HepG2 (cell line): Measurements from ENCODE around the gene OR1F1. TPM values are rescaled to one million over a fixed set of nuclear protein-coding genes. Genes with fewer than 3 reads are reported as not detected.
A peak's percentile ranks its signal among the peaks of the same experiment; 100 is the strongest.

ENCODE experiments used
- ATAC-seq: fragments of 200-7000 bp; cut with Tn5 transposase; 3 replicates; pipeline ENCODE4 v1.9.1; 2020; ENCODE audit warnings: mild to moderate bottlenecking, moderate library complexity
- BruUV-seq: library from RNA; stranded (reverse); fragments of 400-500 nt; replicated peaks from 2 replicates; lab custom pipeline; 2021; lab: Mats Ljungman, UMichigan
- CTCF ChIA-PET: fragments of 300-600 bp; formaldehyde crosslinking; extraction: SDS; loops from one replicate; lab custom pipeline; 2021; ENCODE audit warnings: low total read pairs, inconsistent platforms, low intra/inter-chr PET ratio; lab: Yijun Ruan, JAX
- POLR2A ChIA-PET: fragments of 350-600 bp; sonication (Branson Sonifier 250); formaldehyde crosslinking; loops from one replicate; lab custom pipeline; 2020; ENCODE audit warnings: antibody characterized with exemption, inconsistent platforms; lab: Yijun Ruan, JAX
- DNase-seq: peaks from one replicate; pipeline ENCODE4 v3.0.0-alpha.2; 2015; ENCODE audit warnings: low spot score
- FAIRE-seq: peaks from 3 replicates; lab custom pipeline; 2011; peaks lifted over from hg19 to GRCh38; lab: Jason Lieb, UNC
- H2AFZ ChIP-seq: one replicate; pipeline ENCODE4 v1.6.1; 2011; ENCODE audit warnings: low read length, inconsistent platforms
- H3K27ac ChIP-seq: fragments of 300-600 bp; 3 replicates; pipeline ENCODE4 v1.8.0; 2011; ENCODE audit warnings: mixed run types, mild to moderate bottlenecking, mixed read lengths, low read length, inconsistent platforms; ENCODE audit not compliant: insufficient read depth; ENCODE audit errors: extremely low read length
- H3K27me3 ChIP-seq, 2 experiments: fragments of 200-600 bp in 1 of 2; 2 replicates in 1 of 2; 3 replicates in 1 of 2; pipeline versions ENCODE4 v1.6.0 to v1.8.0; 2011; ENCODE audit warnings: low read length in 2 of 2, mild to moderate bottlenecking in 2 of 2, moderate library complexity in 2 of 2, inconsistent platforms in 1 of 2; ENCODE audit not compliant: insufficient read depth in 2 of 2, control insufficient read depth in 1 of 2
- H3K36me3 ChIP-seq, 2 experiments: fragments of 200-600 bp in 1 of 2; replicated peaks in 1 of 2; 2 replicates in 1 of 2; 3 replicates in 1 of 2; pipeline versions ENCODE4 v1.5.1 to v1.8.0; 2011; ENCODE audit warnings: low read length in 2 of 2, inconsistent platforms in 1 of 2; ENCODE audit not compliant: insufficient read depth in 2 of 2, control insufficient read depth in 1 of 2
- H3K4me1 ChIP-seq: 2 replicates; pipeline ENCODE4 v1.5.1; 2012; ENCODE audit warnings: low read length, inconsistent platforms; ENCODE audit not compliant: insufficient read depth
- H3K4me2 ChIP-seq: 2 replicates; pipeline ENCODE4 v1.6.0; 2011; ENCODE audit warnings: low read depth, low read length, inconsistent platforms
- H3K4me3 ChIP-seq, 3 experiments: fragments of 200-600 bp in 1 of 3; sonication (generic), shearing (Covaris generic) in 1 of 3; replicated peaks in 1 of 3; 2 replicates each; pipeline ENCODE4 v1.5.1; 2011 to 2016; ENCODE audit warnings: low read length in 3 of 3, inconsistent platforms in 2 of 3, low read depth in 2 of 3, mild to moderate bottlenecking in 2 of 3, control low read depth in 1 of 3, mixed read lengths in 1 of 3; ENCODE audit not compliant: insufficient read depth in 1 of 3
- H3K79me2 ChIP-seq: one replicate; pipeline ENCODE4 v1.6.1; 2011; ENCODE audit warnings: low read length, inconsistent platforms; ENCODE audit not compliant: insufficient read depth
- H3K9ac ChIP-seq: 2 replicates; pipeline ENCODE4 v1.6.0; 2011; ENCODE audit warnings: mild to moderate bottlenecking, low read depth, low read length, inconsistent platforms; ENCODE audit not compliant: insufficient read depth
- H3K9me3 ChIP-seq: 2 replicates; pipeline ENCODE4 v1.5.1; 2012; ENCODE audit warnings: mild to moderate bottlenecking, low read length
- H4K20me1 ChIP-seq: 2 replicates; pipeline ENCODE4 v1.6.0; 2011; ENCODE audit warnings: inconsistent platforms, mild to moderate bottlenecking, low read length, moderate library complexity; ENCODE audit not compliant: insufficient read depth
- ARID4A ChIP-seq: sonication (generic); formaldehyde crosslinking; IDR thresholded peaks from 2 replicates; pipeline ENCODE4 v1.5.0; 2020; ENCODE audit warnings: mild to moderate bottlenecking, missing genetic modification reagents, borderline replicate concordance
- BRF2 ChIP-seq: sonication (generic); formaldehyde crosslinking; IDR thresholded peaks from 2 replicates; pipeline ENCODE4 v1.8.1; 2022; ENCODE audit warnings: mild to moderate bottlenecking, missing genetic modification reagents
- ETS1 ChIP-seq: sonication (generic); formaldehyde crosslinking; IDR thresholded peaks from 2 replicates; pipeline ENCODE4 v1.4.0; 2020; ENCODE audit warnings: missing genetic modification reagents
- HNRNPLL ChIP-seq: fragments of 200-400 bp; formaldehyde crosslinking; IDR thresholded peaks from 2 replicates; pipeline ENCODE4 v1.6.1; 2017; ENCODE audit warnings: mild to moderate bottlenecking, low read depth, low read length; ENCODE audit not compliant: poor library complexity, severe bottlenecking
- NFIC ChIP-seq: IDR thresholded peaks from 2 replicates; pipeline ENCODE4 v1.6.1; 2012; ENCODE audit warnings: mild to moderate bottlenecking, low read length, inconsistent platforms
- ZBTB33 ChIP-seq: sonication (generic); formaldehyde crosslinking; IDR thresholded peaks from 2 replicates; pipeline ENCODE4 v1.4.0; 2020; ENCODE audit warnings: missing genetic modification reagents
- ZBTB38 ChIP-seq: sonication (generic); formaldehyde crosslinking; IDR thresholded peaks from 2 replicates; pipeline ENCODE4 v1.5.1; 2020; ENCODE audit warnings: mild to moderate bottlenecking, missing genetic modification reagents
- ZFY ChIP-seq: sonication (generic); formaldehyde crosslinking; IDR thresholded peaks from 2 replicates; pipeline ENCODE4 v1.4.0; 2020; ENCODE audit warnings: missing genetic modification reagents
- ZNF639 ChIP-seq: conservative IDR thresholded peaks from 2 replicates; pipeline ENCODE4 v1.6.1; 2018; ENCODE audit warnings: missing genetic modification reagents
- ZNF770 ChIP-seq: sonication (generic); formaldehyde crosslinking; IDR thresholded peaks from 2 replicates; pipeline ENCODE4 v1.5.0; 2020; ENCODE audit warnings: mild to moderate bottlenecking, missing genetic modification reagents
- WGBS: methylation state at CpG from one replicate; pipeline ENCODE4 v1.1.6; 2017; ENCODE audit warnings: low lambda C conversion rate; 5-methylcytosine and 5-hydroxymethylcytosine counted together
- in situ Hi-C: cut with HindIII; loops from 2 replicates; pipeline ENCODE4 v1.10.0; 2017; ENCODE audit warnings: low pct_unique_long_range_greater_than_20kb; ENCODE audit not compliant: extremely low pct_ligation_motif_present
- intact Hi-C: fragments of 100-400 bp; cut with micrococcal nuclease; formaldehyde crosslinking; loops from one replicate; pipeline ENCODE4 v1.10.0; 2022; ENCODE audit not compliant: unreplicated experiment
- polyA plus RNA-seq, 8 experiments: library from polyadenylated mRNA; depleted of rRNA in 3 of 8; stranded (reverse) in 7 of 8; unstranded in 1 of 8; fragments of >200 nt; fragmentation: Illumina TruSeq in 4 of 8; extraction: Trizol in 4 of 8; gene quantifications; 2 replicates each; pipeline versions ENCODE4 v1.2.1 to v1.2.3, GENCODE V29; 2011 to 2016; ENCODE audit warnings: low read depth in 4 of 8, missing spikeins in 1 of 8, mixed read lengths in 1 of 8; ENCODE audit not compliant: insufficient read depth in 1 of 8
- total RNA-seq, 5 experiments: library from RNA; depleted of rRNA; stranded (reverse); fragments of >200 nt; fragmentation: Illumina TruSeq; extraction: Trizol; gene quantifications; 2 replicates each; pipeline ENCODE4 v1.2.3, GENCODE V29; 2016; ENCODE audit warnings: low read depth in 1 of 5

Gene OR1F1
- total and polyA plus RNA-seq, 2 of the 13 experiments (the other 11 are each of a cell fraction or from before 2014, with no cell fraction given) = 0.90 TPM; not detected in 1

GRCh38 chr16:3152991-3153368 is 35.0 kb upstream of the OR1F1 start:
- ChIA-PET POLR2A (interaction anchor here (1.1 to 1.4 kb wide), 3 partner anchors 18 to 35 kb away, joined by 3 to 6 read pairs (median 3); partner anchors contain the start of genes OR1F1 and ZNF213), CTCF (interaction anchor here (1.6 to 2.8 kb wide), 2 partner anchors 13 to 21 kb away, joined by 3 to 18 read pairs; no protein-coding TSS in a partner anchor)
- 13% methylated on average over 8 of the region's 8 CpGs for WGBS
- DNase-seq (no peak), FAIRE-seq (peak; percentile 63), ATAC-seq (peak; percentile 13; the same call in 2 of the 3 replicates)
- no TSS peak for BruUV-seq
- peaks cover 0 to 12% of the 10 kb centered on the region in 2 experiments; a peak in 3 of 5 replicates for H3K27me3 ChIP-seq
- peaks cover 27% of the 10 kb centered on the region for H3K4me1 ChIP-seq
- intact Hi-C loops = loop anchor here (2.0 to 5.0 kb wide), 2 partner anchors 18 to 34 kb away; partner anchors contain the start of gene OR1F1
- no peaks in the 10 kb centered on the region for H3K9me3 ChIP-seq
- H3K36me3 ChIP-seq = no peaks in the 10 kb centered on the region
- H3K4me3 ChIP-seq = peak overlapping the region in 1 of 3 experiments; percentile 78; a peak in 1 of 6 replicates
- in situ Hi-C loops = no loop called here
- H2AFZ ChIP-seq = no peak overlapping the region
- no peak overlapping the region for H3K4me2 ChIP-seq
- H4K20me1 ChIP-seq = no peaks in the 10 kb centered on the region
- H3K27ac ChIP-seq = no peak overlapping the region
- H3K79me2 ChIP-seq = no peaks in the 10 kb centered on the region
- no peak overlapping the region for H3K9ac ChIP-seq
- TF ChIP-seq HNRNPLL (peak; percentile 69), BRF2 (CRISPR knock-in tag) (0 out of 2 replicates have a peak, but pooled peaks have one; percentile 17), ZFY (no peak), ZBTB33 (CRISPR knock-in tag) (no peak), ZBTB38 (no peak), ETS1 (no peak), ARID4A (CRISPR knock-in tag) (0 out of 2 replicates have a peak, but pooled peaks have one; percentile 6), NFIC (0 out of 2 replicates have a peak, but pooled peaks have one; percentile 1), ZNF639 (CRISPR knock-in tag) (0 out of 2 replicates have a peak, but pooled peaks have one; percentile 7), ZNF770 (CRISPR knock-in tag) (peak; percentile 46; the same call in 1 of the 2 replicates)
